DND-41 (cell line): ENCODE results near the gene DBP.

ENCODE experiments used
- ATAC-seq: fragments of 200-7000 bp; cut with Tn5 transposase; 3 replicates; pipeline ENCODE4 v1.9.1; 2021; ENCODE audit warnings: low read depth; ENCODE audit not compliant: insufficient read depth
- DNase-seq: peaks from one replicate; pipeline ENCODE4 v3.0.0-alpha.2; 2020
- H2AFZ ChIP-seq: 2 replicates; pipeline ENCODE4 v1.6.0; 2012; ENCODE audit warnings: low read depth, low read length
- H3K27ac ChIP-seq: 2 replicates; pipeline ENCODE4 v1.5.1; 2012; ENCODE audit warnings: low read length, inconsistent platforms
- H3K27me3 ChIP-seq: fragments of 200-600 bp; sonication (generic); 2 replicates; pipeline ENCODE4 v1.6.0; 2012; ENCODE audit warnings: low read length, mild to moderate bottlenecking, inconsistent platforms; ENCODE audit not compliant: insufficient read depth, poor library complexity
- H3K36me3 ChIP-seq: 2 replicates; pipeline ENCODE4 v1.5.1; 2012; ENCODE audit warnings: low read length, inconsistent platforms; ENCODE audit not compliant: insufficient read depth
- H3K4me1 ChIP-seq: 2 replicates; pipeline ENCODE4 v1.5.1; 2012; ENCODE audit warnings: mild to moderate bottlenecking, low read length; ENCODE audit not compliant: insufficient read depth
- H3K4me2 ChIP-seq: 2 replicates; pipeline ENCODE4 v1.6.0; 2012; ENCODE audit warnings: mild to moderate bottlenecking, moderate library complexity, low read length, inconsistent platforms; ENCODE audit not compliant: insufficient read depth
- H3K4me3 ChIP-seq, 2 experiments: fragments of 200-600 bp in 1 of 2; shearing (Covaris generic) in 1 of 2; 2 replicates each; pipeline ENCODE4 v1.5.1; 2012 to 2016; ENCODE audit warnings: inconsistent platforms in 2 of 2, low read length in 2 of 2, mild to moderate bottlenecking in 2 of 2, low read depth in 1 of 2, moderate library complexity in 1 of 2
- H3K79me2 ChIP-seq: 2 replicates; pipeline ENCODE4 v1.6.0; 2012; ENCODE audit warnings: low read length, inconsistent platforms; ENCODE audit not compliant: insufficient read depth
- H3K9ac ChIP-seq: 2 replicates; pipeline ENCODE4 v1.6.0; 2012; ENCODE audit warnings: low read depth, mild to moderate bottlenecking, inconsistent platforms, low read length, moderate library complexity
- H3K9me3 ChIP-seq: 2 replicates; pipeline ENCODE4 v1.5.1; 2012; ENCODE audit warnings: low read length, moderate library complexity, mild to moderate bottlenecking, inconsistent platforms; ENCODE audit not compliant: insufficient read depth, severe bottlenecking
- H4K20me1 ChIP-seq: 2 replicates; pipeline ENCODE4 v1.6.0; 2012; ENCODE audit warnings: low read length; ENCODE audit not compliant: insufficient read depth
- CTCF ChIP-seq: IDR thresholded peaks from 2 replicates; pipeline ENCODE4 v1.5.1; 2012; ENCODE audit warnings: borderline replicate concordance, low read length, moderate library complexity, mild to moderate bottlenecking; ENCODE audit not compliant: poor library complexity, severe bottlenecking; ENCODE audit errors: extremely low read depth
- EZH2 ChIP-seq: IDR thresholded peaks from 3 replicates; pipeline ENCODE4 v1.6.1; 2012; ENCODE audit warnings: borderline replicate concordance, low read depth, mild to moderate bottlenecking, moderate library complexity, low read length, inconsistent platforms; ENCODE audit not compliant: severe bottlenecking

Gene DBP

GRCh38 chr19:48656840-48657474, 19.8 kb upstream of the DBP start:
- no peaks in the 10 kb centered on the region for H4K20me1 ChIP-seq
- H3K27ac ChIP-seq: no peak overlapping the region
- H3K4me2 ChIP-seq: no peak overlapping the region
- no peaks in the 10 kb centered on the region for H3K79me2 ChIP-seq
- H3K36me3 ChIP-seq: no peaks in the 10 kb centered on the region
- no peaks in the 10 kb centered on the region for H3K27me3 ChIP-seq
- no peaks in the 10 kb centered on the region for H3K9me3 ChIP-seq
- H3K9ac ChIP-seq: no peak overlapping the region
- no peak for ATAC-seq
- no peak overlapping the region for H3K4me3 ChIP-seq
- H3K4me1 ChIP-seq: peaks cover 29% of the 10 kb centered on the region
- no peak for DNase-seq
- TF ChIP-seq EZH2 (no peak), CTCF (no peak)
- no peak overlapping the region for H2AFZ ChIP-seq

GRCh38 chr19:48654299-48655059, 17.3 kb upstream of the DBP start:
- Histone ChIP-seq H3K27me3 (no peaks in the 10 kb centered on the region), H2AFZ (peak overlapping the region; percentile 57), H3K4me1 (peaks cover 14% of the 10 kb centered on the region), H3K9me3 (no peaks in the 10 kb centered on the region), H3K27ac (peak overlapping the region; percentile 58), H3K79me2 (no peaks in the 10 kb centered on the region), H3K36me3 (no peaks in the 10 kb centered on the region), H4K20me1 (no peaks in the 10 kb centered on the region), H3K4me3 (no peak overlapping the region), H3K4me2 (no peak overlapping the region), H3K9ac (peak overlapping the region; percentile 25; the same call in 1 of the 2 replicates)
- DNase-seq (peak; percentile 75), ATAC-seq (peak; percentile 80)
- TF ChIP-seq EZH2 (no peak), CTCF (no peak)

- H2AFZ ChIP-seq: no peak overlapping the region
- TF ChIP-seq EZH2 (no peak), CTCF (no peak)
- DNase-seq (no peak), ATAC-seq (no peak)
- no peaks in the 10 kb centered on the region for H3K79me2 ChIP-seq
- H3K27me3 ChIP-seq: no peaks in the 10 kb centered on the region
- no peaks in the 10 kb centered on the region for H3K9me3 ChIP-seq
- no peak overlapping the region for H3K4me2 ChIP-seq
- no peaks in the 10 kb centered on the region for H3K36me3 ChIP-seq
- no peak overlapping the region for H3K27ac ChIP-seq
- no peak overlapping the region for H3K4me3 ChIP-seq
- H4K20me1 ChIP-seq: no peaks in the 10 kb centered on the region
- peaks cover 37% of the 10 kb centered on the region for H3K4me1 ChIP-seq
- H3K9ac ChIP-seq: no peak overlapping the region
Measured at GRCh38 chr19:48651683-48652048, 14.5 kb upstream of the DBP start.
